OCI-LY3 (cell line): ENCODE data around the gene MOV10.

Experiments used
- EZH2phosphoT487 ChIP-seq: fragments of 200-600 bp; shearing (Covaris generic); IDR thresholded peaks from 2 replicates; pipeline ENCODE4 v1.6.1; 2018; ENCODE audit warnings: antibody characterized with exemption, mixed run types, low read depth
- TF ChIP-seq, protein P1 (sequence below): fragments of 200-600, 300-600 bp; sonication (generic); IDR thresholded peaks from 2 replicates; pipeline ENCODE4 v1.5.1; 2014; ENCODE audit warnings: antibody characterized with exemption, low read length, low read depth

DNA sequence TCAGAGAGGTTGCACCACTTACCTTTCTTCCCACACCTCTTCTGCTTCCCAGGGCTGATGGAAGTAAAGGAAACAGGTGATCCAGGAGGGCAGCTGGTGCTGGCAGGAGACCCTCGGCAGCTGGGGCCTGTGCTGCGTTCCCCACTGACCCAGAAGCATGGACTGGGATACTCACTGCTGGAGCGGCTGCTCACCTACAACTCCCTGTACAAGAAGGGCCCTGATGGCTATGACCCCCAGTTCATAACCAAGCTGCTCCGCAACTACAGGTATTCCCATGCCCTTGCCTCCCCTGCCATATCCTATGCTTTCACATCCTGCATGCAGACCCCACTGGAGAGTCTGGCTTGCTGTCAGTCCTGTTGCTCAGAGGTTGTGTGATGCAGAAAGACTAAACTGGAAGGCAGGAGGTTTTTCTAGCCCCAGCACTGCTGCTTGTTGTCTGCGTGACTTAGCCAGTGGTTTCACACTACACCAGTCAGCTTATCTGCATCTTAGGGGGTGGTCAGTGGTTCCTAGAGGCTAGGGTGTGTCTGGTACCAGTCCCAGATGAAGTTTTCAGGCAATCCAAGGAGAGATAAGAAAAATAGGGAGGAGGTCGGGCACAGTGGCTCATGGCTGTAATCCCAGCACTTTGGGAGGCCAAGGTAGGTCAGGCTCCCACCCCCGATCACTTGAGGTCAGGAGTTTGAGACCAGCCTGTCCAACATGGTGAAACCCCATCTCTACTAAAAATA is 22.3 kb downstream of the MOV10 start:
- TF ChIP-seq EZH2phosphoT487: no peak
- TF ChIP-seq, protein P1, sequence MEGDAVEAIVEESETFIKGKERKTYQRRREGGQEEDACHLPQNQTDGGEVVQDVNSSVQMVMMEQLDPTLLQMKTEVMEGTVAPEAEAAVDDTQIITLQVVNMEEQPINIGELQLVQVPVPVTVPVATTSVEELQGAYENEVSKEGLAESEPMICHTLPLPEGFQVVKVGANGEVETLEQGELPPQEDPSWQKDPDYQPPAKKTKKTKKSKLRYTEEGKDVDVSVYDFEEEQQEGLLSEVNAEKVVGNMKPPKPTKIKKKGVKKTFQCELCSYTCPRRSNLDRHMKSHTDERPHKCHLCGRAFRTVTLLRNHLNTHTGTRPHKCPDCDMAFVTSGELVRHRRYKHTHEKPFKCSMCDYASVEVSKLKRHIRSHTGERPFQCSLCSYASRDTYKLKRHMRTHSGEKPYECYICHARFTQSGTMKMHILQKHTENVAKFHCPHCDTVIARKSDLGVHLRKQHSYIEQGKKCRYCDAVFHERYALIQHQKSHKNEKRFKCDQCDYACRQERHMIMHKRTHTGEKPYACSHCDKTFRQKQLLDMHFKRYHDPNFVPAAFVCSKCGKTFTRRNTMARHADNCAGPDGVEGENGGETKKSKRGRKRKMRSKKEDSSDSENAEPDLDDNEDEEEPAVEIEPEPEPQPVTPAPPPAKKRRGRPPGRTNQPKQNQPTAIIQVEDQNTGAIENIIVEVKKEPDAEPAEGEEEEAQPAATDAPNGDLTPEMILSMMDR: no peak
